ENCODE measurements around the gene LMF1. TPM values are rescaled to one million over a fixed set of nuclear protein-coding genes. Genes with fewer than 3 reads are reported as not detected.

Gene LMF1
- total and polyA plus RNA-seq, 3 donors from 2014 or later = 12.5 to 83.4 (median 66.6) TPM

GRCh38 chr16:928526-928925, 42.3 kb downstream of the LMF1 start:
- H3K4me3 ChIP-seq = no peak overlapping the region
- no peak for DNase-seq
- H3K9me3 ChIP-seq = no peaks in the 10 kb centered on the region
- WGBS, 2 donors = 76% methylated on average over 11 of the region's 11 CpGs; no CpG with 5 or more reads in 1 of the 2 donors
- no peak overlapping the region for H3K27ac ChIP-seq
- intact Hi-C loops (cut with DNase I; ENCODE audit: low total_unique reads) = no loop called here
- TF ChIP-seq CTCF (IDR thresholded peaks at IDR 0.05) (no peak), POLR2A (IDR thresholded peaks at IDR 0.05) (no peak)
- no peaks in the 10 kb centered on the region for H3K4me1 ChIP-seq
- no peaks in the 10 kb centered on the region for H3K36me3 ChIP-seq (ENCODE audit: low read depth, missing control alignments)
- no peaks in the 10 kb centered on the region for H3K27me3 ChIP-seq

- H3K36me3 ChIP-seq (ENCODE audit: low read depth, missing control alignments) = no peaks in the 10 kb centered on the region
- H3K4me3 ChIP-seq = no peak overlapping the region
- DNase-seq = no peak
- no peak for TF ChIP-seq POLR2A (IDR thresholded peaks at IDR 0.05)
- no peak for TF ChIP-seq CTCF (IDR thresholded peaks at IDR 0.05)
- intact Hi-C loops (cut with DNase I; ENCODE audit: low total_unique reads) = no loop called here
- H3K9me3 ChIP-seq = no peaks in the 10 kb centered on the region
- H3K4me1 ChIP-seq = no peaks in the 10 kb centered on the region
- no peak overlapping the region for H3K27ac ChIP-seq
- 84 to 97% methylated on average over 16 to 18 of the region's 18 CpGs for WGBS, 2 donors
- no peaks in the 10 kb centered on the region for H3K27me3 ChIP-seq
Observed at GRCh38 chr16:927931-928330, 42.9 kb downstream of the LMF1 start.

GRCh38 chr16:927406-927805, 43.4 kb downstream of the LMF1 start:
- Histone ChIP-seq H3K4me3 (no peak overlapping the region), H3K4me1 (no peaks in the 10 kb centered on the region), H3K36me3 (ENCODE audit: low read depth, missing control alignments) (no peaks in the 10 kb centered on the region), H3K27me3 (no peaks in the 10 kb centered on the region), H3K9me3 (no peaks in the 10 kb centered on the region), H3K27ac (no peak overlapping the region)
- intact Hi-C loops (cut with DNase I; ENCODE audit: low total_unique reads) = no loop called here
- TF ChIP-seq CTCF (IDR thresholded peaks at IDR 0.05) (no peak), POLR2A (IDR thresholded peaks at IDR 0.05) (no peak)
- DNase-seq = no peak
- WGBS, 2 donors = 92 to 93% methylated on average over 15 of the region's 15 CpGs

- Histone ChIP-seq H3K9me3 (no peaks in the 10 kb centered on the region), H3K27ac (no peak overlapping the region), H3K36me3 (ENCODE audit: low read depth, missing control alignments) (no peaks in the 10 kb centered on the region), H3K4me3 (no peak overlapping the region), H3K27me3 (no peaks in the 10 kb centered on the region), H3K4me1 (no peaks in the 10 kb centered on the region)
- DNase-seq = no peak
- intact Hi-C loops (cut with DNase I; ENCODE audit: low total_unique reads) = no loop called here
- WGBS, 2 donors = 99 to 100% methylated on average over 6 to 8 of the region's 8 CpGs
- no peak for TF ChIP-seq CTCF (IDR thresholded peaks at IDR 0.05)
Observed at GRCh38 chr16:926715-927114, 44.1 kb downstream of the LMF1 start.

GRCh38 chr16:924806-925205, 46.0 kb downstream of the LMF1 start:
- 96 to 97% methylated on average over 13 of the region's 13 CpGs for WGBS, 2 donors
- no peak for DNase-seq
- intact Hi-C loops (cut with DNase I; ENCODE audit: low total_unique reads) = no loop called here
- Histone ChIP-seq H3K4me3 (no peak overlapping the region), H3K4me1 (no peaks in the 10 kb centered on the region), H3K36me3 (ENCODE audit: low read depth, missing control alignments) (no peaks in the 10 kb centered on the region), H3K9me3 (no peaks in the 10 kb centered on the region), H3K27ac (no peak overlapping the region), H3K27me3 (no peaks in the 10 kb centered on the region)
- no peak for TF ChIP-seq POLR2A (IDR thresholded peaks at IDR 0.05)
- no peak for TF ChIP-seq CTCF (IDR thresholded peaks at IDR 0.05)
